SU-DHL-6 (cell line): ENCODE data around the gene MTG1.
"Not testable (repeated sequence)": the region's sequence is repeated elsewhere in the genome, so short reads cannot be mapped to it uniquely, and the experiment has no call there.

ENCODE experiments used
- EZH2phosphoT487 ChIP-seq: fragments of 200-600 bp; sonication (generic), shearing (Covaris generic); conservative IDR thresholded peaks from 2 replicates; pipeline ENCODE4 v1.6.1; 2018; ENCODE audit warnings: mild to moderate bottlenecking, antibody characterized with exemption, low read length, moderate library complexity, mixed read lengths
- TF ChIP-seq, protein P1 (sequence below): fragments of 200-600 bp; sonication (generic); IDR thresholded peaks from one replicate; pipeline ENCODE4 v1.5.1; 2017; ENCODE audit warnings: antibody characterized with exemption, mild to moderate bottlenecking, low read length, moderate library complexity; ENCODE audit not compliant: insufficient read depth, poor library complexity, severe bottlenecking

DNA sequence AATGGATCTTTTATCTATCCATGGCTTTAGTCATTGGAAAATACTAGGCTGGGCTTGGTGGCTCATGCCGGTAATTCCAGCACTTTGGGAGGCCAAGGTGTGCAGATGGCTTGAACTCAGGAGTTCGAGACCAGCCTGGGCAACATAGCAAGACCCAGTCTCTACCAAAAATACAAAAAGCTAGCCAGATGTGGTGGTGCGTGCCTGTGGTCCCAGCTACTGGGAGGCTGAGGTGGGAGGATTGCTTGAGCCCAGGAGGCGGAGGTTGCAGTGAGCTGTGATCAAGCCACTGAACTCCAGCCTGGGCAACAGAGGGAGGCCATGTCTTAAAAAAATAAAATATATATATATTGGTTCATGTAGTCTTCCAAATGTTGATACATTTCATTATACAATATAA lies 7.0 kb upstream of the MTG1 start:
- not testable (repeated sequence) for TF ChIP-seq EZH2phosphoT487
- TF ChIP-seq, protein P1, sequence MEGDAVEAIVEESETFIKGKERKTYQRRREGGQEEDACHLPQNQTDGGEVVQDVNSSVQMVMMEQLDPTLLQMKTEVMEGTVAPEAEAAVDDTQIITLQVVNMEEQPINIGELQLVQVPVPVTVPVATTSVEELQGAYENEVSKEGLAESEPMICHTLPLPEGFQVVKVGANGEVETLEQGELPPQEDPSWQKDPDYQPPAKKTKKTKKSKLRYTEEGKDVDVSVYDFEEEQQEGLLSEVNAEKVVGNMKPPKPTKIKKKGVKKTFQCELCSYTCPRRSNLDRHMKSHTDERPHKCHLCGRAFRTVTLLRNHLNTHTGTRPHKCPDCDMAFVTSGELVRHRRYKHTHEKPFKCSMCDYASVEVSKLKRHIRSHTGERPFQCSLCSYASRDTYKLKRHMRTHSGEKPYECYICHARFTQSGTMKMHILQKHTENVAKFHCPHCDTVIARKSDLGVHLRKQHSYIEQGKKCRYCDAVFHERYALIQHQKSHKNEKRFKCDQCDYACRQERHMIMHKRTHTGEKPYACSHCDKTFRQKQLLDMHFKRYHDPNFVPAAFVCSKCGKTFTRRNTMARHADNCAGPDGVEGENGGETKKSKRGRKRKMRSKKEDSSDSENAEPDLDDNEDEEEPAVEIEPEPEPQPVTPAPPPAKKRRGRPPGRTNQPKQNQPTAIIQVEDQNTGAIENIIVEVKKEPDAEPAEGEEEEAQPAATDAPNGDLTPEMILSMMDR, result not testable (repeated sequence)
